ENCODE measurements around the gene TNIK.
A peak's percentile ranks its signal among the peaks of the same experiment; 100 is the strongest.
"Not testable (repeated sequence)": the region's sequence is repeated elsewhere in the genome, so short reads cannot be mapped to it uniquely, and the experiment has no call there.

TNIK gene

DNA sequence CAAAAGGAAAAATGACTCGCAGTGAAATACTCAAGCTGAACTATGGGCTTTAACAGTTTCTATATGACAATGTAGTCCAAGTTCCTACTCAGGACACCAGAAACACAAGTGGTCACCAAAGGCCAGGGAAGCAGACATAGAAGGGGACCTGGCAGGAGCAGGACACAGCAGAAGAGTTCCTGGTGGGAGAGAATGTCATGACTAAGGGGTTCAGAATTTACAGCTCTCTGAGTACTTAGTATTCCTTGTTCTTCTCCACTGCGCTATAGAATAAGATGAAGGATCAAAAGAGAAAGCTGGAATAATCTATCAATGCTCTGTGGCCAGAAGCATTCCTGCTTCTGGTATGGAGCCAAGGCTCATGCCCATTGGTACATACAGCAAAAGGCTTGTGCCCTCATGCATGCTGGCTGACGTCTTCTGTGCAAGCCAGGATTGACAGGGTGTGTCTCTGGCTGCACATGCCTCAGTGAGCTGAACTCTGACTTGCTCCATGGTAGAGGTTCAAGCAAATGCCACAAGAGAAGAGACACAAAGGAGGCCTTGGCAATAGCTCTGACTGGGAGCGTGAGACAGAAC is 305.0 kb downstream of the TNIK start:
- DNase-seq = no peak

- no peak for DNase-seq
Measured at GRCh38 chr3:171150945-171151344, 309.3 kb downstream of the TNIK start.

DNA sequence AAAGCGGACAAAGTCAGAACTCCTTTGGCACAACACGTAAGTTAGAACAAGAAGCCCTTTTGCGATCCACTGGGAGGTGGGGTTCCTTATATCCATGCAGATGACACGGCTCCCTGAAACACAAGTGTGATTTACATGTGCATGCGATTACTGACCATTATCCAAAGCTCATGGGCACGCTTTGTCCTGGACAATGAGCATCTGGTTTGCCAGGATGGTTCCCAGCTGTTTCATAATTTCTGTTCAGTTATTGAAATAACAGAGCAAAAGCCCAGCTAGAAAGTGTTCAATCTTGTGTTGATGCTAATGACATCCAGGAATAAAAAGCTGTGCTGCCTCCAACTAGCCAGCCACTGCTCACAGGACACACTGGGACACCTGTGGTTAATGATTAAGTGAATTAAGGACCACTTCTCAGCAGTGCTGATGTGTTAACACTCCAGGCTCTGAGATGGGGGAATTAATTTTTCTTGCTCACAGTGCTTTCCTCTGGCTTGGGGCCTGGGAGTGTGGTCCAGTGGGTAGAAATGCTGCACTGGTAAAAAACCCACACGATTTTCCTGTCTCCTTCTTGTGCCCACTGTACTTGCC is 310.6 kb downstream of the TNIK start:
- no peak for DNase-seq

DNA sequence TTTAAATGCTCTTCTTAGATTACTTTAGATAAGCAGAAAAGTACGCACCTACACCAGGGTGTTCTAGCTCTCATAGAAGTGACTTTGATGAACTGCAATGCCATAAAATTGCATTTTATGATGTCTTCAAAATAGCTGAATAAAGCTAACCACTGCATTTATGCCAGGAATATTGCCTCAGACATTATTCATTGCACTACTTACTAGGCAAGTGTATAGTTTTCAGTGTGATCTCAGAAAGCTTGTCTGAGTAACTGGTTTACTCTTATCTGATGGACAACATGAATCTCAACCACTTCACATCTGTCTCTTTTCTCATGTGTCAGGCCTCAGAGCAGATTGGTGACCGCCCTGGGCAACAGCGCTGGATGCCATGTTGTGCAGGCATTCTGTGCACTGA is 314.4 kb downstream of the TNIK start:
- no peak for DNase-seq

DNA sequence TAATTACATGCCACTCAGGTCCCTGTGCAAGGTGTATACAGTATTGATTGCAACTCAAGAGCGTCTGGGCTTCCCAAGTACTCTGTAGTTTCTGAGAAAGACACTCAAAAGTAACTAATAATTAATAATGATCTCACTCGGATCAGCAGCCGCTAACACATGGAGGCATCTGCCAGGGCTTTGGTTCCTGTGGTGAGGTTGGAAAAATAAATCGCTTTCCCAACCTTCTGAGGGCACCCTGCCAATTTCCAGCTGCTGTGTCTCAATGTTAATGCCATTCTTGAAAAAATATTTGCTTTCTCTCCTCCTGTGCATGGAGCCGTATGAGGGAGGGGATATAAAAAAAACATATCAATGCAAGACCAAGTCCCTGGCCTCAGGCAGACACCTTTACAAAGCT is 317.2 kb downstream of the TNIK start:
- peak; percentile 12 for DNase-seq

GRCh38 chr3:171140246-171140645 is 320.0 kb downstream of the TNIK start:
- DNase-seq = no peak

DNA sequence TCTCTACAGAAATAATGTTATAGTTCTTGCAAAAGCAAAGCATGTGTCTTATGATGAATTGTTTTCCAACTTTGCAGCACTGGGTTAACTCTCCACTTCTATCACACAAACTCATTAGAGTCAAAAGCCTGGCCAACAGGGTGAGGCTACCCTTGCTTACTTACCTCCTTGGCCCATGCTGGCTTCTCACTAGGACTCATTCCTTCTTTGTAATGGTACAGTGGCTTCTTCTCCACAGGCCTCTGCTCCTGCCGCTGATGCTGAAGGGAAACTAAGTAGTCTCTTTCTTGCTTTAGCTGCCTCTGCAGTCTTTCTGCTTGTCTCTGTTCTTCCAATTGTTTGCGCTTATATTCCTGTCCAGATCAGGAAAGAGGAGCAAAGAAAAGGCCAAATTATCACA is 322.2 kb downstream of the TNIK start:
- DNase-seq = no peak

GRCh38 chr3:171135549-171135948 is 324.7 kb downstream of the TNIK start:
- no peak for DNase-seq

DNA sequence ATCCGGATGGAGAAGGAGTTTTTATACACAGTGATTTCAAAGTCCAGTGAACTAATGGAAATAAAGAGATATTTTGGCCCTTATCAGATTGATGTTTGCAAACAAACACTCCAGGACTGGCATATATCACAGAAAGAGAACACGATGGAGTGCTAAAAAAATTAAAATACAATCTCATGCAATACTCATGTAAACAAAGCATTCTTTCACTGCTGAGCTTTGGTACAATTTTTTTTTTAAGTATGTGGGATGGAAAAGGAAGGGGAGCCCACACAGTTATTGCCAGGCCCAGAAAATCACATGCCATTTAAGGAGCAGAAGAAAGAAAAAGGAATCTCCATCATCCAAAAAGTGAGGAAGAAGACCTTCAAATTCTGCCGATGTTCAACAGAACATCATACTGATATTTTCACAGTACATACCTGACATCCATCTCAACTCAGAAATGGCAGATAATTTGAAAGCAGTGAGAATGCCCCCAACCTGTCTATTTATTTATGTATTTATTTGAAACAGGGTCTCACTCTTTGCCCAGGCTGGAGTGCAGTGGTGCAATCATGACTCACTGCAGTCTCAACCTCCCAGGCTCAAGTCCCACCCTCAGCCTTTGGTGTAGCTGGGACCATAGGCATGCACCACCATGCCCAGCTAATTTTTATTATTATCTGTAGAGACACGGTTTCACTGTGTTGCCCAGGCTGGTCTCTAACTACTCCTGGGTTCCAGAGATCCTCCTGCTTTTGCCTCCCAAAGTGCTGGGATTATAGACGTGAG is 326.2 kb downstream of the TNIK start:
- DNase-seq = no peak

DNA sequence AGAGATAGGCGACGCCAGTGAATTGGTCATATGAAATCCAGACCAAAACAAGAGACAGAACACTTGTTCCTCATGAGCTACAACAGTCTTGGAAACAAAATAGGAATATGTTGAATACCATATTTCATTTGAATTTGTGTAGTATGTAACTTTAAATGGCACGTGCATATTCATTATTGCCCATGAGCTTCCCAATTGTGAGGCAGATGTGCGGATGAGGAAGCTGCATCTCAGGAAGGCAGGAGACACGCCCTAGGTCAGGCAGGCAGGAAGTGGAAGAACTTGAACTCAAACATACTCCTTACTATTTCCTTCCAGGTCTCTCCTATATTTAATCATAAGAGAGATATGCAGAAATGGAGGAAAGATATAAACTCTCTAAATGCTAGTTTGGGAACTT is 326.9 kb downstream of the TNIK start:
- no peak for DNase-seq

DNA sequence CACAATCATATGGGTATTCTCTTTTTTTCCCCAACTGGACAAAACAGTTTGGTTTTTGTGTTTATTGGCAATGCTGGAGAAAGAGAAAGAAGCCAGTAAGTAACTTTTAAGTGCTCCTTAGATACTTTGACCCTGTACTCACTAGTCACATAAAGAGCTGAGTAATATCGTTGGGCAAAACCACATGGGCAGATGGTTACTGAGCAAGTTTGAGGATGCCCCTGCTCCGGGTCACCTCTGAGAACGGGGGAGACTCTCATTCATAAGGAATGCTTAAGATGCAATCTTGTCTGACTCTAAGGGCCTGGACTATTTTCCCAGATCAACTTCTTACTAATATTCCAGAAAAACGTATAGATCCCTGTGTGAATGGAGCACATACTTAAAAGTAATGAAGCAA is 327.3 kb downstream of the TNIK start:
- no peak for DNase-seq

- DNase-seq = no peak
Measured at GRCh38 chr3:171129827-171130226, 330.4 kb downstream of the TNIK start.

DNA sequence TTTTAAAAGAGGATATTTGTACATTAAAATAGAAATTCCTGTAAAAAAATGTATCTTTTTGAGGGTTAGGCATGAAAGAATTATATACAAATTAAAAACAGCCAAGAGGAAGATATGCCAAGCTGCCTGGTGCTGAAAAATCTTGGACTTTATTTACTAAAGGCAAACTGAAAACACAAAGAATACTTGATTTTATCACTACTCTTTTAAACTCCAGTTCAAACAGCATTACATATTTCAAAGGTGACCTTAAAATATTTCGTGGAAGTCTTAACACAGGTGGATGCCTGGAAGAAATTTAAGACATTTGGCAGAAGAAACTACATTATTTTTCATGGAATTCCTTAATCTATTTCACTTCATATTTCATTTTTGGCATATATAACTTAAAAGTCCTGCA is 332.6 kb downstream of the TNIK start:
- no peak for DNase-seq

DNA sequence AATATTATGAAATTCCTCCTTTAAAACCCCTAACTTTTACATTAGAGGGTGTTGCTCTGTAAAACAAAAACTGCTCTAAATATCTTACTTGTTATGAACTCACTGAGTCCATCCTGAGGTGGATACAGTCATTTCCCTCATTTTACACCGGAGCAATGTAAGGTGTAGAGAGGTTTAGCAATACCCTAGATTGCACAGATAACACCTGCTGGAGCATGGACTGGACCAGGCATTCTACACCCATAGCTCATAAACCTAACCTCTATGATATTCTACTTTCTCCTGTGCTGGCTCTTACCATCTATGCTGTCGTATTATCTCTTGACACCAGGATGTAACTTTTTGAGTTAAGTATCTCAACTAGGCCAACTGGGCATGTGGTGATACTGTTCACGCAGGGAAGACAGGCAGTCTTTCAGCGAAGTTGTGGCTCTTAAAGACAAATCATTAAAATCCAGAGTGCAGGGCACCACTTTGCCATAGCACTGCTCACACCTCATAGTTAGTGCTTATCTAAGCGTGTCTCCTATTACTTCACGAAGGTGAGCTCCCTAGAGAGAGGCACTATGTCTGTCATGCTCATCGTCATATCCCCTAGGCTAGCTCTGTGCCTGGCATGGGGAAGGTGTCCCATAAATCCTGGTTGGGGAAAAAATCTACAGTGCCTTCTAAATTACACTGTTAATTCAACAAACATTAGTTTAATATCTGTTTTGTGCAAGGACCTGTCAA is 333.6 kb downstream of the TNIK start:
- DNase-seq = no peak

DNA sequence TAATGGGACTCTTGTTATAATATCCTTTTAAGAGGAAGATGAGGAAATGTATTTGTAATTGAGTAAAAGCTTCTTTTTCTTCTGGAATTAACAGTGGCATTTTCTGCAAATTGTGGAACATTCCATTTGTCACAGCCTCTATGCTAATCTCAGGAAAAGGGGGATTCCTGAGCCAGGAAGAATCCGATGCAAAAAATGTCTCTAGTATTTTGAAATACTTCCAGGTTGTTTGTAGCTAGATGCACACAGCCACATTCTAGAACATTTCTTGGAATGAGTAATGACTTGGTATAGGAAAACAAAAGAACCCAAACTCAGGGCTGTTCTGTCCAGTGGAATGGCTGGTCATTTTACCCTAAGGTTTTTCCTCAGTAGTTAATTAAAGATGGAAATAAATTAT is 335.2 kb downstream of the TNIK start:
- no peak for DNase-seq

- DNase-seq = no peak
Measured at GRCh38 chr3:171123915-171124314, 336.3 kb downstream of the TNIK start.

DNA sequence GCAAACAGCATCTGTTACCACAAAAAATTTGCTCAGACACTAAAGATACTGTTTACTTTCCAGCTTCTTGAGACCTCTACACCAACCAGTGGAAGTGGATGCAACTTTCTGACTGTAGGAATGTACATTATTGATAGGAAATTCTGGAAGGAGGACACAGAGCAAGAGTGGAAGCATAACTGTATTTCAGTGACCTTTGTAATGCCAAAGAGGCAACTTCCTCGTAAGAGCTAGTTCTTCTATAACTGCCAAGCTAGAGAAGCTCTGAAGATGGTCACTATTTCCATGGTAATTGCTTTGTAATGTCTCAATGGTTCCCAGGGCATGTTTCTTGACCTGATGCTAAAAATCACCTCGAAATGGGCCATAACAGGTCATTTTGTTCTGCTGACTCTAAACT is 337.3 kb downstream of the TNIK start:
- DNase-seq = no peak

GRCh38 chr3:171122240-171122639 is 338.0 kb downstream of the TNIK start:
- DNase-seq = no peak

GRCh38 chr3:171121801-171122200 is 338.4 kb downstream of the TNIK start:
- no peak for DNase-seq

DNA sequence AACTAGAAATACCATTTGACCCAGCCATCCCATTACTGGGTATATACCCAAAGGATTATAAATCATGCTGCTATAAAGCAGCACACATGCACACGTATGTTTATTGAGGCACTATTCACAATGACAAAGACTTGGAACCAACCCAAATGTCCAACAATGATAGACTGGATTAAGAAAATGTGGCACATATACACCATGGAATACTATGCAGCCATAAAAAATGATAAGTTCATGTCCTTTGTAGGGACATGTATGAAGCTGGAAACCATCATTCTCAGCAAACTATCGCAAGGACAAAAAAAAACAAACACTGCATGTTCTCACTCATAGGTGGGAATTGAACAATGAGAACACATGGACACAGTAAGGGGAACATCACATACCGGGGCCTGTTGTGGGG is 340.8 kb downstream of the TNIK start:
- DNase-seq = not testable (repeated sequence)

DNA sequence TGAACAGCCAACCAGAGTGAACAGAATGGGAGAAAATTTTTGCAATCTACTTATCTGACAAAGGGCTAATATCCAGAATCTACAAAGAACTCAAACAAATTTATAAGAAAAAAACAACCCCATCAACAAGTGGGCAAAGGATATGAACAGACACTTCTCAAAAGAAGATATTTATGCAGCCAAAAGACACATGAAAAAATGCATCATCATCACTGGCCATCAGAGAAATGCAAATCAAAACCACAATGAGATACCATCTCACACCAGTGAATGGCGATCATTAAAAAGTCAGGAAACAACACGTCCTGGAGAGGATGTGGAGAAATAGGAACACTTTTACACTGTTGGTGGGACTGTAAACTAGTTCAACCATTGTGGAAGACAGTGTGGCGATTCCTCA is 341.2 kb downstream of the TNIK start:
- not testable (repeated sequence) for DNase-seq

DNA sequence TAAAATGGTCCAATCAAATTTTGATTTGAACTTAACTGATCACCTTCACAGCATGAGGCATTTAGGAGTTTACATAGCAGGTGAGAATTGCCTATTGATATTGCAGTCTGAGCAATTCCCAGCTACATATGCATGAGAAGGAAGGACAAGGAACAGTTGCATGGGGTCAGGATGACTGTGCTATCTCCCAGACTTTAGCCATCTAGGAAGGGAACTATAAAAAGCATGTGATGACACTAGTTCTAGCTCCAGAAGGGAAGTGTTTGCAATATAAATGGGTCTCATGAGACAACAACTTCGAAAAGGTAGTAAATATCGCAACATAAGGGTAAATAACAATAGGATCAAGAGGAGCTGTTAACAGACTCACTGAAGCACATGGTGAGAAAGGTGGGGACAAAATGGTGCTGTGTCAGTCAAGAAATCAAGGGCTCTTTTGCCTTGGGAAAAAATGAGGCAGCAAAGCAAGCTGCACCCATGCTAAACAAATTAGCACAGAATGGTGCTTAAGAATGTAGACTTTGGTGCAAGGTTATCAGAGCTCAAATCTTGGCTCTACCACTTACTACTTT is 343.3 kb downstream of the TNIK start:
- no peak for DNase-seq

DNA sequence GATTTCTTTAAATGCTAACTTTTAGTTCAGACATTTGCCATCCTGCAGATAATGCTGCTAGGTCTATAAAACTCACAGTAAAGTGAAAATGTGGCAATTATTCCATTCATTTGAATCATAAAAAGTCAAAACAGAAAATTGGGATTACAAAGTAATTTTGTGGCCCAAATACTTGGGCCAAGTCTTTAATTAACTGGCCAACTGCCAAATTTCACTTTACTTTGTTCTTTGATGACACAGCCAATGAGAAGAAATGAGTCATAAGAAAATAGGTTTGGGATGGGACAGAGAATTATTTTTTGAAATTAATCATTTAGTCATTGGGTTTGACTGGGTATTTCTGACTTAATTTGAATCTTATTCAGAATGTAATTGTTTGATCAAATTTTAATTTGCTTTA is 343.8 kb downstream of the TNIK start:
- DNase-seq = no peak

DNA sequence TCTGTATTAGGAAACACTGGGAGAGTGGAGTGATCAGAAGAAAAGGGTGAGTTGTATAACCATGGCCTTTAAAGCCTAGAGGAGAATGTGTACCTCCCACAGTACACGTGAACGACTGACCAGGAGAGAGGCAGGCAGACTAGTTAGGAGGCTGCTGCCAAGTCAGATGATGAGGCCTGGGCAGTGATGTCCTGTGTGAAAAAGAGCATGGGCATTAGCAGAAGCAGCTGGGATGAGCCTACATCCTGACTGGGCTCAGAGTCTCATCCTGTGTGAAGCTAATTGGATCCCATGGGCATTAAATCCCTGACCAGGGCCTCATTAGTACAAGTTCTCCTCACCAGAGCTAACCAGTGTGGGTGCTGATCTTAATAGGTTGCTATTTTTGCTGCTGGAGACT is 344.5 kb downstream of the TNIK start:
- no peak for DNase-seq
